Stimulated activated CD8-positive, alpha-beta memory T cell treated with anti-CD3 and anti-CD28 coated beads, Interleukin-15, amount 100 ng/mL, for 1 hour (primary cell): ENCODE measurements around the gene XKR3.
"Not testable (repeated sequence)": the region's sequence is repeated elsewhere in the genome, so short reads cannot be mapped to it uniquely, and the experiment has no call there.

ENCODE experiments used
- DNase-seq: peaks from one replicate; pipeline ENCODE4 v3.0.0-alpha.2; 2020; ENCODE audit warnings: low read depth

XKR3 gene

DNA sequence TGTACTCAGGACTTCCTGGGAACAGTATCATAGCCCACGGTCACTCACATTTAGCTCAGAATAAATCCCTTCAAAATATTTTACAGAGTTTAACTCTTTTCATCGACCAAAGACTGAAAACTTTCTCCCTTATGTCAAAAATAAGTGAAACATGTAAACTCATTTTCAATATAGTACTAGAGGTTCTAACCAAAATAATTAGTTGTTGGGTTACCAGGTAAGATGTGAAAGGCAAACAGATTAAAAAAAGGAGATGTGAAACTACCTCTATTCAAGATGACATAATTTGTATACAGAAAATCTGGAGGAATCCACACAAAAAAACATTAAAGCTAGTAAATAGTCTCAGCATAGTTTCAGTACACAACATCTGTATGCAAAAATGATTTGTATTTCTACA lies 20.3 kb downstream of the XKR3 start:
- no peak for DNase-seq

DNA sequence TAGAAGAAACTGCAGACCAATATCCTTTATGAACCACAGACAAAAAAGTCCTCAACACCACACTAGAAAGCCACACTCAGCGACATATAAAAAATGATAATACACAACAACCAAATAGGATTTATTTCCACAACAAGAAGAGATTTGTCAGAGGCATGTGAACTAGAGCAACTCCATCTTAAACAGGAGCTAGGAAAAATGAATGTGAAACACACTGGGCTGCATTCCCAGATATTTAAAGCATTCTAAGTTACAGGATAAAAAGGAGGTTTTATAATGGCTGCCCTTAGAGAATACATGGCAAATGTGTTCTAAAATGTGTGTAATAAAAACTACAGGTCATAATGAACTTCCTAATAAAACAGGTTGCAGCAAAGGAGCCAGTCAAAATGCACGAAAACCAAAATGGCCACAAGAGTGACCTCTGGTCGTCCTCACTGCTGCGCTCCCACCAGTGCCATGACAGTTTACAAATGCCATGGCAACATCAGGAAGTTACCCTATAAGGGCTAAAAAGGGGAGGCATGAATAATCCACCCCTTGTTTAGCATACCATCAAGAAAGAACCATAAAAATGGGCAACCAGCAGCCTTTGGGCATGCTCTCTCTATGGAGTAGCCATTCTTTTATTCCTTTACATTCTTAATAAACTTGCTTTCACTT lies 21.8 kb downstream of the XKR3 start:
- DNase-seq, result no peak

- DNase-seq, result no peak
Observed at GRCh38 chr22:16801571-16801970, 23.6 kb downstream of the XKR3 start.

DNA sequence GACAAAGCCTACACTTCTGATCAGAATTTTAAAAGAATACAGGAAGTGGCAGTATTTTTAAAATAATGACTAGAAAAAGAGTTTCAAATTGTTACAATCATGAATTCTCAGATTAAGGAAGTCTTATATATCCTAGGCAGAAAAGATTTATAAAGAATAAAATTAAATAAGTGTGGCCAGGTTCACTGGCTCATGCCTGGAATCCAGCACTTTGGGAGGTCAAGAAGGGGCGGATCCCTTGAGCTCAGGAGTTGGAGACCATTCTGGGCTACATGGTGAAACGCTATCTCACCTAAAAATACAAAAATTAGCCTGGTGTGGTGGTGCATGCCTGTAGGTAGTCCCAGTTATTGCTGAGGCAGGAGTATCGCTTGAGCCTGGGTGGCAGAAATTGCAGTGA lies 24.1 kb downstream of the XKR3 start:
- no peak for DNase-seq

DNA sequence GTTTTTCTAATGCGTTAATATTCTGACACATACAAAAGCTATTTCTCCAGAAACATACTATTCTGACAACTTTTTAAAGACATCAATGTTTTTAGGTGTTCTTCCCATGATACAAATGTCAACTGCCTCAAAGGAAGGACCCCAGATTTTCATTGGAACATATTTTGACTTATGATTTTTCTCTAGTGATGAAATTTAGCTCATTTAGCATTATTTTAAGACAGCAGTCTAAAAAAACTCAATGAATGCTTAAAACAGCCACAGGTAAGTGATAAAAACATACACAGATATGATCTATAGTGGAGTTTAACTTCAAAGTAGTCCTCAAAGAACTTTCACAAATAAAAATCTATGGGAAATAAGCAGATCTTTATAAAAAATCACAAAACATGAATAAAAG lies 24.9 kb downstream of the XKR3 start:
- no peak for DNase-seq

GRCh38 chr22:16795504-16795903 lies 29.7 kb downstream of the XKR3 start:
- not testable (repeated sequence) for DNase-seq

DNA sequence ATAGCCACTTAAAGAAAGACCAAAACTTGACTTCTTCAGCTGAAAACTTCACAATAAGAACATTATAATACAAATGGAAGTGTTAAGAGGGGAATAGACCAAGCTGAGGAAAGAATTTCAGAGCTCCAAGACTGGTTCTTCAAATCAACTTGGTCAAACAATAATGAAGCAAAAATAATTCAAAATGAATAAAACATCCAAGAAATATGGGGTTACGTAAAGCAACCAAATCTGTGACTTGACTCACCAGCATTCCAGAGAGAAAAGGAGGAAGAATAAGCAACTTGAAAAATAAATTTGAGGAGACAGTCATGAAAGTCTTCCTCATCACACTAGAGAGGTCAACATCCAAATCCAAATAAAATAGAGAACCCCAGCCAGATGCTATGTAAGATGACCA lies 31.4 kb downstream of the XKR3 start:
- DNase-seq, result no peak

DNA sequence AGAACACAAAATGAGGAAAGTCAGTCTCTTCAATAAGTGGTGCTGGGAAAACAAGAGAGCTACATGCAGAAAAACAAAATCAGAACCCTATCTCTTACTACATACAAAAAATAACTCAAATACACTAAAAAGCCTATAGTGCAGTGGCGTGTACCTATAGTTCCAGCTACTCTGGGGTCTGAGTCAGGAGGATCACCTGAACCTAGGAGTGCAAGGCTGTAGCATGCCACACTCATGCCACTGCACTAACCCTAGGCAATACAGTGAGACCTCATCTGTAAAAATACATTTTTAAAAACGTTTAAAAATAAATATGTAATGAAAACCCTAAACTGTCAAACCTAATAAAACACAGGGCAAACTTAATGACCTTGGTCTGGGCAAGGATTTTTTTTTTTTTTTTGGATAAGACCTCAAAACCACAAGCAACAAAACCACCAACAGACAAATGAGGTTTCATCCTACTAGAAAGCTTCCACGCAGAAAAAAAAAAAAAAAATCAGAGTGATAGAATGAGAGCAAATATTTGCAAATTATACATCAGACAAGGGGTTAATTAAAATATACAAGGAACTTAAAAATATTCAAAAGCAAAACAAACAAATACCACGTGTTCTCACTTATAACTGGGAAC lies 35.2 kb downstream of the XKR3 start:
- DNase-seq, result no peak

- DNase-seq, result no peak
Observed at GRCh38 chr22:16783930-16784354, 41.3 kb downstream of the XKR3 start.

DNA sequence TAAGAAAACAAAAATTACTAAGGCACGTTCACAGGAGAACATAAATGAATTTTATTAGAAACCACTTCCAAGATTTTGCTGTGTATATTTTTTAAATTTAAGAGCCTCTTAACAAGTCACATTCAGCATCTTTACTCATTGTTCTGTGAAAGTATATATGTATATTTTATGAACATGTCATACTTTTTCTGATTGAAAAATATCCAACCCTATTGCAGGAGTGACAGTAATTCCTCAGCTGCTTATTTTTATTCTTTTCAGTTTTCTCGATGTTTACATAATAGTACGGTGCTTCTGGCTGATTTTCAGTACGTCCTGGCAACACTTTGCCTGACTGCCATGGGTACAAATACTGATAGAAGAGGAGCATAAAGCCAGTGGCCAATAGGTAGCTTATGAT lies 41.8 kb downstream of the XKR3 start:
- no peak for DNase-seq

DNA sequence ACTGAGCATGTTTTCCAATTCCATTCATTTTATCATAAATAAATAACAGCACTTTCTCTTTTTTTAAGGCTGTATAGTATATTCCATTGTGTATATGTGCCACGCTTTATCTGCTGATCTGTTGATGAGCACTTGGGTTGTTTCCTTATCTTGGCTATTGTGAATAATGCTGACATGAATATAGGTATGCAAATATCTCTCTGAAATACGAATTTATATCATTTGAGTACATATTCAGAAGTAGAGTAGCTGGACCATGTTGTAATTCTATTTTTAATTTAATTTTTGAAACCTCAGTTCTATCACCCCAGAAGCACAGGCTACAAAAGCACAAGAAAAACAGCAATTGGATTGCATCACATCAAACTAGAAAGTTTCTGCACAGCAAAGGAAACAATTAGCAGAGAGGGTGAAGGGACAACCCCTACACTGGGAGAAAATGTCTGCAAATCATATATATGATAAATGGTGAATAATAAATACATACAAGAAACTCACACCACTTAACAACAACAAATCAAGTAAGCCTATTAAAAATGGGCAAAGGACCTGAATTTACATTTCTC lies 43.4 kb downstream of the XKR3 start:
- DNase-seq, result no peak

DNA sequence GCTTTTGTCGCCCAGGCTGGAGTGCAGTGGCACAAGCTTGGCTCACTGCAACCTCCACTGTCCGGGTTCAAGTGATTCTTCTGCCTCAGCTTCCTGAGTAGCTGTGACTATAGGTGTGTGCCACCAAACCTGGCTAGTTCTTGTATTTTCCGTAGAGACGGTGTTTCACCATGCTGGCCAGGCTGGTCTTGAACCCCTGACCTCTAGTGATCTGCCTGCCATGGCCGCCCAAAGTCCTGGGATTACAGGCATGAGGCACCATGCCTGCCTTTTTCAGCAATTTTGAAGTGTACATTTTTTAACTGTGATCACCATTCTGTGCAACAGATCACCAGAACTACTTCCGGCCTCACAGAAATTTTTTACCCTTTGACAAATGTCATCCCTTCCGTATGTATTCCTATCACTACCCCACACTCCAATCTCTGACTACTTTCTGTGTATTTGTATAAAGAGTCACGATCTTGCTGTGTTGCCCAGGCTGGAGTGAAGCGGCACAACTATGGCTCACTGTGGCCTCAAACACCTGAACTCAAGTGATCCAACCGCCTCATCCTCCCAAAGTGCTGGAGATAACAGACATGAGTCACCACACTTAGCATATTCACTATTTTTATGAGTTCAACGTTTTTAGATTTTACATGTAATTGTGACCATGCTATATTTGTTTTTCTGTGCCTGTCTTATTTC lies 44.0 kb downstream of the XKR3 start:
- no peak for DNase-seq

- DNase-seq, result no peak
Observed at GRCh38 chr22:16777284-16777924, 47.8 kb downstream of the XKR3 start.

- DNase-seq, result no peak
Observed at GRCh38 chr22:16776080-16776479, 49.1 kb downstream of the XKR3 start.

- DNase-seq, result no peak
Observed at GRCh38 chr22:16774911-16775500, 50.2 kb downstream of the XKR3 start.

DNA sequence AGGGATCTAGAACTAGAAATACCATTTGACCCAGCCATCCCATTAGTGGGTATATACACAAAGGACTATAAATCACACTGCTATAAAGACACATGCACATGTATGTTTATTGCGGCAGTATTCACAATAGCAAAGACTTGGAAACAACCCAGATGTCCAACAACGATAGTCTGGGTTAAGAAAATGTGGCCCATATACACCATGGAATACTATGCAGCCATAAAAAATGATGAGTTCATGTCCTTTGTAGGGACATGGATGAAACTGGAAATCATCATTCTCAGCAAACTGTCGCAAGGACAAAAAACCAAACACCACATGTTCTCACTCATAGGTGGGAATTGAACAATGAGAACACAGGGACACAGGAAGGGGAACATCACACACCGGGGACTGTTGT lies 53.6 kb downstream of the XKR3 start:
- not testable (repeated sequence) for DNase-seq

GRCh38 chr22:16767927-16768326 lies 57.3 kb downstream of the XKR3 start:
- DNase-seq, result not testable (repeated sequence)

DNA sequence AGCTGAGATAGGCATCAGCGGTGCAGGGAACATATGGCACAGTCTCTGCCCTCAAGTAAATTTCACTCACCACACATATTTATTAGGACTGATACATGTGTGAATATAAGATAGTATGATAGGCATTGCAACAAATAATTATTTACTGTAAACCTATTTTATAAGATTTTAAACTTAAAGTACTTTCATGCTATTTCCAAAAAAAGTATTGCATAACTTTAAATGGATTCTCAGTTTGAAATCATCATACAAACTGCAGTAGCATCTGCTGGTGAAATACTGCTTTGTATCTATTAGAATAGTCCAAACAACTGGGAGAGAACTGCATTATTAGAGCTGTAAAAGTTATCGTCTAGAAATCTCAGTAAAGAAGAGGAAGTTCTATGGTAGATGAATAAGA lies 63.0 kb downstream of the XKR3 start:
- DNase-seq, result not testable (repeated sequence)

DNA sequence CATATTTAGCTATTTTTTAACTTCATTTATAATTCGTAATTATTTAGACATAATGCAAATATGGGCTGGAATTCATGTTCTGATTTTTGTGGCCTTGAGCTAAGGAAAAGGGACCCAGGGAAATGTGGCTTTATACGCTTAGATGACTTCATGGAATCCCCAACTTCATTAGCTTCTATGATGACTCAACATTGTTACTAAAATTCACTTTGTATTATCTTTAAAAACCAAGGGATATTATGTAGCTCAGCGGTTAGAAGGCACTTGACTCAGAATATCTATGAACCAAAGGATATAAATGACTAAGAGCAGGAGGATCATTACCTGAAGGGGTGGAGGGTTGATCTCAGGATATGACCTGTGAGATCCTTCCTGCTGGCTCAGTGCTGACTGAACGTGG lies 64.8 kb downstream of the XKR3 start:
- DNase-seq, result not testable (repeated sequence)

DNA sequence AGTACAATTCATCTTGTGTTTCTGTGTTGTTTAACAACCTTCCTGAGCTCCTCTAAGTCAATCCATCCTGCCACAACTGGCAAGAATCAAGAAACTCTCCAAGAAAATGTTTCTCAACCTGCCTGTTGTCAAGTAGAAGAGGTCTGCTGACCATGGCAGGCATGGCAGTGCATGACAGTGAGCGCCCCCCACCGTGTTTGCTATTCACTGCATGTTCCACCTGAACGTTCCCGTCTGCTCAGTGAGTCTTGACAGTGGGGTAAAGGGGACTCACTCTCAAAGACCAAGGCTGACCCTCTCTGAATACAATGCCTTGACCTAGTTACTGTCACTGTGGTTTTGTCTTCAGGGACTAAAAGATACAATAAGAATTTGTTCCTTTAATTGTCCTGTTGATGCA lies 75.9 kb downstream of the XKR3 start:
- DNase-seq, result not testable (repeated sequence)

DNA sequence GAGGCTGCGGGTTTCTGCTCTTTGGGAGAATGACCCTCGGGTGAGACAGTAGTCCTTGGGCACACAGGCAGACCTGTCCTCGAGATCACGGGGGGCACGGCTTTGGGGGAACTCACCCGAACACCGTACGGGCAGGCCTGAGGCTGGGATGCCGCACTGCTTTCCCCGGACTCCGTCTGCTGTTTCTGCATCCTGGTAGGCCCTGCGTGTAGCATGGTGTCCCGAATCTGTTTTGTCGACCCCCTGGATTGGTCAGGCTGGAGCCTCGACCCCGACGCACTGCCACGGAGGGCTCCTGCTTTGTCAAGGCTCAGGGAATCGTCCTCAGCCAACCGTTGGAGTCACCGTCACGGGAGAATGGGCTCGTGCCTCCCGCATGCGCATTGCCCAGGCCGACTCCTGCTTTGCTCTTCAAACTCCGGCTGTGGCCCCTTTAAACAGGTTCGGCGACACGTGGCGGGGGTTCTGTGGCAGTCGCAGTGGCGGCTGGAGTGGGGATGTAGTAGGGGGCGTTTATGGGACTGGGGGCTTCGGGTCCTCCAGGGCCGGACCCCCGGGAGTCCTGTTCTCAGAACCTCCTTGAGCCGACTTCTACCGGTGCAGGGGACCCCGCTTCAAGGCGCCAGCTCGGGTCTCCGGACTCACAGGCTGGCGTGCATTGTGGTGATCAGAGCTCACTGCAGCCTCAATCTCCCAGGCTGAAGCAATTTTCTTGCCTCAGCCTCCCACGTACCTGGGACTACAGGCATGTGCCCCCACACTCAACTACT lies 76.9 kb downstream of the XKR3 start:
- not testable (repeated sequence) for DNase-seq
